ENCODE measurements around the gene EFHC1. TPM values are rescaled to one million over a fixed set of nuclear protein-coding genes. Genes with fewer than 3 reads are reported as not detected.

Gene EFHC1
- total RNA-seq, 1 experiment from 2014 or later: 12.4 TPM

DNA sequence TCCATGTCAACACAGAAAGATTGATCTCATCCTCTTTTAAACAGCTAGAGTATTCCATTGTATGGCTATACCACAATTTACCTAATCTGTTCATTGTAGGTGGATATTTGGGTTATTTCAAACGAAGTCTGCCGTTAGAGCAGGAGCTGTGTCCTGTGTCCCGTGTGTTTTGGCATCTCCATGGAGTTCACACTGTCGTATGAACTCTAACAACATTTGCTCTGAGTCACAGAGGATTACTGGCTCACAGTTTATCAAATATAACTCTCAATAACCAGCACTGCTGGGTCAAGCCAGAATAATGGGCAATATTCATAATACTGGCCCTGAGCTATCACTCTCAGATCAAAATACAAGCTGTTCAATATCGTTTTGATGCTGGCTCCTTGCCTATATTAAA, 140.3 kb downstream of the EFHC1 start:
- no TSS peak for BruUV-seq (replicated peaks)
- Histone ChIP-seq H3K9ac (ENCODE audit: low read length) (no peak overlapping the region), H3K9me3 (ENCODE audit: control insufficient read depth in 1 of 2, insufficient read depth in 1 of 2, low read depth in 1 of 2, low read length in 2 of 2) (no peaks in the 10 kb centered on the region), H3K27ac (ENCODE audit: low read depth, low read length) (no peak overlapping the region), H3K9me2 (ENCODE audit: insufficient read depth) (no peaks in the 10 kb centered on the region), H3K4me3 (replicated peaks in 1 of 2; ENCODE audit: low read depth in 1 of 2, low read length in 2 of 2) (no peak overlapping the region), H4K20me1 (ENCODE audit: insufficient read depth) (no peaks in the 10 kb centered on the region), H3K4me2 (ENCODE audit: low read length) (no peak overlapping the region), H3K79me2 (ENCODE audit: insufficient read depth, low read length) (peaks cover 64% of the 10 kb centered on the region), H2AFZ (ENCODE audit: low read depth, low read length, poor library complexity, severe bottlenecking) (no peak overlapping the region), H3K4me1 (ENCODE audit: control insufficient read depth in 1 of 2, insufficient read depth in 2 of 2, low read length in 2 of 2) (no peaks in the 10 kb centered on the region), H3K36me3 (ENCODE audit: control insufficient read depth in 1 of 2, insufficient read depth in 2 of 2, low read length in 2 of 2) (no peaks in the 10 kb centered on the region), H3K27me3 (ENCODE audit: insufficient read depth, low read length) (no peaks in the 10 kb centered on the region)
- ATAC-seq (no peak), DNase-seq (ENCODE audit: low read depth, low spot score) (no peak)
- TF ChIP-seq ZFX (IDR thresholded peaks at IDR 0.05) (no peak), YY1 (IDR thresholded peaks at IDR 0.05; ENCODE audit: extremely low read depth, insufficient replicate concordance, low read depth, low read length) (no peak), POLR2A (IDR thresholded peaks at IDR 0.05; ENCODE audit: borderline replicate concordance, extremely low read depth, insufficient read depth, insufficient read length) (no peak), CBX3 (IDR thresholded peaks at IDR 0.05; ENCODE audit: low read depth) (no peak), SIN3A (IDR thresholded peaks at IDR 0.05; ENCODE audit: low read depth) (no peak), FOSL1 (IDR thresholded peaks at IDR 0.05; ENCODE audit: low read depth) (no peak), ZNF274 (IDR thresholded peaks at IDR 0.05; ENCODE audit: low read depth, low read length) (no peak), SRF (IDR thresholded peaks at IDR 0.05; ENCODE audit: low read depth) (no peak), RAD21 (IDR thresholded peaks at IDR 0.05; ENCODE audit: low read depth) (no peak), EZH2 (IDR thresholded peaks at IDR 0.05) (no peak)
- TF ChIP-seq, protein P1, sequence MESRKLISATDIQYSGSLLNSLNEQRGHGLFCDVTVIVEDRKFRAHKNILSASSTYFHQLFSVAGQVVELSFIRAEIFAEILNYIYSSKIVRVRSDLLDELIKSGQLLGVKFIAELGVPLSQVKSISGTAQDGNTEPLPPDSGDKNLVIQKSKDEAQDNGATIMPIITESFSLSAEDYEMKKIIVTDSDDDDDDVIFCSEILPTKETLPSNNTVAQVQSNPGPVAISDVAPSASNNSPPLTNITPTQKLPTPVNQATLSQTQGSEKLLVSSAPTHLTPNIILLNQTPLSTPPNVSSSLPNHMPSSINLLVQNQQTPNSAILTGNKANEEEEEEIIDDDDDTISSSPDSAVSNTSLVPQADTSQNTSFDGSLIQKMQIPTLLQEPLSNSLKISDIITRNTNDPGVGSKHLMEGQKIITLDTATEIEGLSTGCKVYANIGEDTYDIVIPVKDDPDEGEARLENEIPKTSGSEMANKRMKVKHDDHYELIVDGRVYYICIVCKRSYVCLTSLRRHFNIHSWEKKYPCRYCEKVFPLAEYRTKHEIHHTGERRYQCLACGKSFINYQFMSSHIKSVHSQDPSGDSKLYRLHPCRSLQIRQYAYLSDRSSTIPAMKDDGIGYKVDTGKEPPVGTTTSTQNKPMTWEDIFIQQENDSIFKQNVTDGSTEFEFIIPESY (IDR thresholded peaks at IDR 0.05; ENCODE audit: extremely low read depth, insufficient replicate concordance, low read length): no peak
- TF ChIP-seq, protein P2, sequence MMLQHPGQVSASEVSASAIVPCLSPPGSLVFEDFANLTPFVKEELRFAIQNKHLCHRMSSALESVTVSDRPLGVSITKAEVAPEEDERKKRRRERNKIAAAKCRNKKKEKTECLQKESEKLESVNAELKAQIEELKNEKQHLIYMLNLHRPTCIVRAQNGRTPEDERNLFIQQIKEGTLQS (IDR thresholded peaks at IDR 0.05): no peak
- TF ChIP-seq, protein P3, sequence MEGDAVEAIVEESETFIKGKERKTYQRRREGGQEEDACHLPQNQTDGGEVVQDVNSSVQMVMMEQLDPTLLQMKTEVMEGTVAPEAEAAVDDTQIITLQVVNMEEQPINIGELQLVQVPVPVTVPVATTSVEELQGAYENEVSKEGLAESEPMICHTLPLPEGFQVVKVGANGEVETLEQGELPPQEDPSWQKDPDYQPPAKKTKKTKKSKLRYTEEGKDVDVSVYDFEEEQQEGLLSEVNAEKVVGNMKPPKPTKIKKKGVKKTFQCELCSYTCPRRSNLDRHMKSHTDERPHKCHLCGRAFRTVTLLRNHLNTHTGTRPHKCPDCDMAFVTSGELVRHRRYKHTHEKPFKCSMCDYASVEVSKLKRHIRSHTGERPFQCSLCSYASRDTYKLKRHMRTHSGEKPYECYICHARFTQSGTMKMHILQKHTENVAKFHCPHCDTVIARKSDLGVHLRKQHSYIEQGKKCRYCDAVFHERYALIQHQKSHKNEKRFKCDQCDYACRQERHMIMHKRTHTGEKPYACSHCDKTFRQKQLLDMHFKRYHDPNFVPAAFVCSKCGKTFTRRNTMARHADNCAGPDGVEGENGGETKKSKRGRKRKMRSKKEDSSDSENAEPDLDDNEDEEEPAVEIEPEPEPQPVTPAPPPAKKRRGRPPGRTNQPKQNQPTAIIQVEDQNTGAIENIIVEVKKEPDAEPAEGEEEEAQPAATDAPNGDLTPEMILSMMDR (IDR thresholded peaks at IDR 0.05 in 2 of 3, conservative IDR thresholded peaks at IDR 0.05 in 1 of 3; ENCODE audit: borderline replicate concordance in 1 of 3, insufficient read depth in 1 of 3, low read depth in 2 of 3, low read length in 2 of 3): no peak
- intact Hi-C loops (cut with micrococcal nuclease): no loop called here
- RAD21 ChIA-PET (ENCODE audit: low non-redundant PET in 1 of 2, low total read pairs in 2 of 2, uncharacterized antibody in 2 of 2, unreplicated experiment in 2 of 2): no interaction called here
- CTCF ChIA-PET: no interaction called here
- POLR2A ChIA-PET: no interaction called here

All from HCT116 (cell line).